PC-3 (cell line): ENCODE measurements around the gene LRRC75A. TPM values are rescaled to one million over a fixed set of nuclear protein-coding genes. Genes with fewer than 3 reads are reported as not detected.

Source experiments
- ATAC-seq: fragments of 200-7000 bp; cut with Tn5 transposase; 2 replicates; pipeline ENCODE4 v1.9.1; 2020; ENCODE audit warnings: mild to moderate bottlenecking, moderate library complexity
- BruUV-seq: library from RNA; stranded (reverse); fragments of 400-500 nt; replicated peaks from 2 replicates; lab custom pipeline; 2021; lab: Mats Ljungman, UMichigan
- CTCF ChIA-PET: fragments of 300-600 bp; sonication (Branson Sonifier 250); formaldehyde crosslinking; loops from one replicate; lab custom pipeline; 2022; ENCODE audit warnings: antibody characterized with exemption; lab: Charles Lee
- POLR2A ChIA-PET: fragments of 300-600 bp; sonication (Branson Sonifier 250); formaldehyde crosslinking; loops from one replicate; lab custom pipeline; 2022; ENCODE audit warnings: antibody characterized with exemption; ENCODE audit not compliant: unreplicated experiment; lab: Charles Lee
- DNase-seq: peaks from one replicate; pipeline ENCODE4 v3.0.0-alpha.2; 2015
- H2AFZ ChIP-seq: fragments of 300-600 bp; sonication (generic); 2 replicates; pipeline ENCODE4 v1.6.0; 2016; ENCODE audit warnings: antibody characterized with exemption, low read length
- H3F3A ChIP-seq: fragments of 300-600 bp; sonication (generic); one replicate; pipeline ENCODE4 v1.6.0; 2017; ENCODE audit warnings: antibody characterized with exemption, low read length, control low read depth, mild to moderate bottlenecking; ENCODE audit not compliant: unreplicated experiment
- H3K27ac ChIP-seq: fragments of 300-600 bp; sonication (generic); 2 replicates; pipeline ENCODE4 v1.5.1; 2016; ENCODE audit warnings: mild to moderate bottlenecking, low read length
- H3K27me3 ChIP-seq: fragments of 300-600 bp; sonication (generic); 2 replicates; pipeline ENCODE4 v1.6.1; 2016; ENCODE audit warnings: low read length, mixed read lengths
- H3K36me3 ChIP-seq: fragments of 300-600 bp; sonication (generic); 2 replicates; pipeline ENCODE4 v1.6.1; 2016; ENCODE audit warnings: low read depth, mixed run types, low read length, mixed read lengths
- H3K4me1 ChIP-seq: fragments of 300-600 bp; sonication (generic); 2 replicates; pipeline ENCODE4 v1.5.1; 2016; ENCODE audit warnings: low read length; ENCODE audit not compliant: insufficient read depth
- H3K4me2 ChIP-seq: fragments of 300-600 bp; sonication (generic); 2 replicates; pipeline ENCODE4 v1.6.0; 2016; ENCODE audit warnings: low read length
- H3K4me3 ChIP-seq: fragments of 300-600 bp; sonication (generic); 2 replicates; pipeline ENCODE4 v1.5.1; 2016; ENCODE audit warnings: mild to moderate bottlenecking, low read length, mixed read lengths
- H3K79me2 ChIP-seq: fragments of 300-600 bp; sonication (generic); 2 replicates; pipeline ENCODE4 v1.6.1; 2017; ENCODE audit warnings: low read length, mixed read lengths
- H3K9ac ChIP-seq: fragments of 300-600 bp; sonication (generic); 2 replicates; pipeline ENCODE4 v1.6.0; 2016; ENCODE audit warnings: mild to moderate bottlenecking, low read length
- H3K9me2 ChIP-seq: fragments of 300-600 bp; sonication (generic); replicated peaks from 2 replicates; pipeline ENCODE4 v1.6.1; 2016; ENCODE audit warnings: mixed run types, low read length, mixed read lengths
- H3K9me3 ChIP-seq: fragments of 300-600 bp; sonication (generic); 2 replicates; pipeline ENCODE4 v1.6.1; 2016; ENCODE audit warnings: low read length, mixed read lengths
- H4K20me1 ChIP-seq: fragments of 300-600 bp; sonication (generic); 2 replicates; pipeline ENCODE4 v1.6.1; 2016; ENCODE audit warnings: low read length, mixed read lengths
- CTCF ChIP-seq: fragments of 300-600 bp; sonication (generic); conservative IDR thresholded peaks from 2 replicates; pipeline ENCODE4 v1.5.1; 2017; ENCODE audit warnings: antibody characterized with exemption, low read depth, mild to moderate bottlenecking, low read length
- EZH2 ChIP-seq: fragments of 300-600 bp; sonication (generic); IDR thresholded peaks from one replicate; pipeline ENCODE4 v1.6.1; 2017; ENCODE audit warnings: antibody characterized with exemption, mild to moderate bottlenecking, low read length; ENCODE audit not compliant: unreplicated experiment
- EZH2phosphoT487 ChIP-seq: fragments of 300-600 bp; sonication (generic); IDR thresholded peaks from 2 replicates; pipeline ENCODE4 v1.6.1; 2018; ENCODE audit warnings: mild to moderate bottlenecking, antibody characterized with exemption, low read length, borderline replicate concordance
- intact Hi-C: fragments of 100-400 bp; cut with micrococcal nuclease; formaldehyde crosslinking; loops from 2 replicates; pipeline ENCODE4 v1.9.0; 2023
- total RNA-seq: library from RNA; depleted of rRNA; stranded (reverse); fragments of >200 nt; gene quantifications from 2 replicates; pipeline ENCODE4 v1.2.3, GENCODE V29; 2014

LRRC75A gene
- total RNA-seq, 1 experiment from 2014 or later: 15.8 TPM

- Histone ChIP-seq H3K27me3 (no peaks in the 10 kb centered on the region), H3K79me2 (no peaks in the 10 kb centered on the region; the same call in 1 of the 2 replicates), H3F3A (no peaks in the 10 kb centered on the region), H4K20me1 (no peaks in the 10 kb centered on the region), H3K27ac (peak overlapping the region; percentile 61), H3K4me1 (peaks cover 26% of the 10 kb centered on the region), H2AFZ (peak overlapping the region; percentile 76), H3K9me3 (no peaks in the 10 kb centered on the region), H3K9ac (peak overlapping the region; percentile 58), H3K4me2 (peak overlapping the region; percentile 77), H3K9me2 (no peaks in the 10 kb centered on the region), H3K36me3 (no peaks in the 10 kb centered on the region), H3K4me3 (peak overlapping the region; percentile 32)
- intact Hi-C loops: no loop called here
- no TSS peak for BruUV-seq
- CTCF ChIA-PET: no interaction called here
- ATAC-seq (peak; percentile 83), DNase-seq (peak; percentile 96)
- TF ChIP-seq CTCF (no peak), EZH2phosphoT487 (no peak), EZH2 (no peak)
- POLR2A ChIA-PET: no interaction called here
These were observed 5.4 kb downstream of the LRRC75A start for GRCh38 chr17:16486373-16487250.

GRCh38 chr17:16484445-16485175 lies 7.4 kb downstream of the LRRC75A start:
- TF ChIP-seq EZH2phosphoT487: no peak
- no peak for TF ChIP-seq EZH2
- TF ChIP-seq CTCF: no peak
- peaks cover 18% of the 10 kb centered on the region for H3K4me1 ChIP-seq
- no peaks in the 10 kb centered on the region; the same call in 1 of the 2 replicates for H3K79me2 ChIP-seq
- H3K27me3 ChIP-seq: no peaks in the 10 kb centered on the region
- H3K9ac ChIP-seq: no peak overlapping the region
- no peaks in the 10 kb centered on the region for H3K9me3 ChIP-seq
- no peak overlapping the region for H3K27ac ChIP-seq
- H3K36me3 ChIP-seq: no peaks in the 10 kb centered on the region
- H2AFZ ChIP-seq: no peak overlapping the region
- intact Hi-C loops: no loop called here
- no TSS peak for BruUV-seq
- H3K4me3 ChIP-seq: no peak overlapping the region
- H3K9me2 ChIP-seq: no peaks in the 10 kb centered on the region
- ChIA-PET POLR2A (interaction anchor here (0.6 kb wide), 1 partner anchor 14 kb away, joined by 10 read pairs; no protein-coding TSS in a partner anchor), CTCF (no interaction called here)
- no peaks in the 10 kb centered on the region for H3F3A ChIP-seq
- ATAC-seq (no peak), DNase-seq (no peak)
- no peak overlapping the region for H3K4me2 ChIP-seq
- H4K20me1 ChIP-seq: no peaks in the 10 kb centered on the region
